ENCODE measurements around the gene GLI2.

GLI2 gene

DNA sequence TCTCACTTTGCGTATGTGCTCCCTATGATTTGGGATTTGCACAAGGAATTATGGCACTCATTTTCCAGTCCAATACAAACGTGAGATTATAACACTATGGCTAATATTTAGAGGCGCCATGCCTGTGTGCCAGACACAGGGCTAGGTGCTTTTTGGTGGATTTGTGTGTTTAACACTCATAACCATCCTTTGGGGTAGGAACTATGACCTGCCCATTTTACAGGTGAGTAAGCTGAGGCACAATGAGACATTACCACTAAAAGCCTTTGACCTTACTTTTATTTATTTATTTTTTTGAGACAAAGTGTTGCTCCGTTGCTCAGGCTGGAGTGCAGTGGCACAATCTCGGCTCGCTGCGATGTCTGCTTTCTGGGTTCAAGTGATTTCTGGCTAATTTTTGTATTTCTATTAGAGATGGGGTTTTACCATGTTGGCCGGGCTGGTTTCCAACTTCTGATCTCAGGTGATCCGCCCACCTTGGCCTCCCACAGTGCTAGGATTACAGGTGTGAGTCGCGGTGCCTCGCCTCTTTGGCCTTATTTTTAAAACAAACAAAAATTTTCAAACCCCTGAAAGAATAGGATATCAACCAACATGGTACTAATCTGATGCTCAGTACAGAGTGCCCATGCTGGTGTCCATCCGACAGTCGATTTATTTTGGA lies 26.6 kb upstream of the GLI2 start:
- Histone ChIP-seq H3K27me3 (replicated peaks; ENCODE audit: insufficient read depth, low read length) (peaks cover 10% of the 10 kb centered on the region; the same call in 1 of the 2 replicates), H4K20me1 (ENCODE audit: insufficient read depth, low read length) (no peaks in the 10 kb centered on the region), H3K9me2 (replicated peaks; ENCODE audit: insufficient read depth, low read length) (no peaks in the 10 kb centered on the region), H3K9me3 (replicated peaks; ENCODE audit: insufficient read depth, low read length) (no peaks in the 10 kb centered on the region), H2AFZ (ENCODE audit: low read length) (no peak overlapping the region), H3K4me3 (ENCODE audit: low read length) (no peak overlapping the region), H3K9ac (ENCODE audit: low read length) (no peak overlapping the region), H3K4me2 (ENCODE audit: low read depth, low read length) (no peak overlapping the region), H3K36me3 (replicated peaks; ENCODE audit: insufficient read depth, low read length) (no peaks in the 10 kb centered on the region), H3K79me2 (ENCODE audit: low read length) (no peaks in the 10 kb centered on the region), H3K27ac (ENCODE audit: low read length) (no peak overlapping the region), H3F3A (ENCODE audit: insufficient read depth, low read length) (no peaks in the 10 kb centered on the region), H3K4me1 (ENCODE audit: low read length) (no peaks in the 10 kb centered on the region)
- TF ChIP-seq EZH2phosphoT487 (IDR thresholded peaks at IDR 0.05; ENCODE audit: low read length) (no peak), EZH2 (optimal IDR thresholded peaks at IDR 0.05; ENCODE audit: low read depth, low read length) (no peak)
- TF ChIP-seq, protein P1, sequence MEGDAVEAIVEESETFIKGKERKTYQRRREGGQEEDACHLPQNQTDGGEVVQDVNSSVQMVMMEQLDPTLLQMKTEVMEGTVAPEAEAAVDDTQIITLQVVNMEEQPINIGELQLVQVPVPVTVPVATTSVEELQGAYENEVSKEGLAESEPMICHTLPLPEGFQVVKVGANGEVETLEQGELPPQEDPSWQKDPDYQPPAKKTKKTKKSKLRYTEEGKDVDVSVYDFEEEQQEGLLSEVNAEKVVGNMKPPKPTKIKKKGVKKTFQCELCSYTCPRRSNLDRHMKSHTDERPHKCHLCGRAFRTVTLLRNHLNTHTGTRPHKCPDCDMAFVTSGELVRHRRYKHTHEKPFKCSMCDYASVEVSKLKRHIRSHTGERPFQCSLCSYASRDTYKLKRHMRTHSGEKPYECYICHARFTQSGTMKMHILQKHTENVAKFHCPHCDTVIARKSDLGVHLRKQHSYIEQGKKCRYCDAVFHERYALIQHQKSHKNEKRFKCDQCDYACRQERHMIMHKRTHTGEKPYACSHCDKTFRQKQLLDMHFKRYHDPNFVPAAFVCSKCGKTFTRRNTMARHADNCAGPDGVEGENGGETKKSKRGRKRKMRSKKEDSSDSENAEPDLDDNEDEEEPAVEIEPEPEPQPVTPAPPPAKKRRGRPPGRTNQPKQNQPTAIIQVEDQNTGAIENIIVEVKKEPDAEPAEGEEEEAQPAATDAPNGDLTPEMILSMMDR (IDR thresholded peaks at IDR 0.05; ENCODE audit: low read length): no peak
- DNase-seq: no peak

DNA sequence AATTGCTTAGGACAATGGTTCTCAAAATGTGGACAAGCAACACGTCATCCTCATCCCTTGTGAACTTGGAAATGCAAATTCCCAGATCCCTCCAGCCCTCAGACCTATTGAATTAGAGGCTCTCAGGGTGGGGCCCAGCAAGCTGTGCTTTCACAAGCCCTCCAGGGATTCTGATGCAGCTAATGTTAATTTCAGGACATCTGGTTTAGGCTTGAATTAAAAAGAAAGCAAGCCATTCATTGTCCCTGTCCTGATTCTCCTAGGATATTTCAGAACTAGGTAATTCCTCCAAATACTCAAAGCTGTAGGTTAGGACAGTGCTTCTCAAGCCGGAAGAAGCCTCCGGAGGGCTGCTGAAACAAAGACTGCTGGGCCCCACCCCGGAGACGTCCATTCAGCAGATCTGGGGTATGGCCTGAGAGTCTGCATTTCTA lies 26.0 kb upstream of the GLI2 start:
- no peak for DNase-seq
- TF ChIP-seq EZH2 (optimal IDR thresholded peaks at IDR 0.05; ENCODE audit: low read depth, low read length) (no peak), EZH2phosphoT487 (IDR thresholded peaks at IDR 0.05; ENCODE audit: low read length) (no peak)
- TF ChIP-seq, protein P1 (IDR thresholded peaks at IDR 0.05; ENCODE audit: low read length): no peak
- H3K9ac ChIP-seq (ENCODE audit: low read length): no peak overlapping the region
- no peak overlapping the region for H3K4me2 ChIP-seq (ENCODE audit: low read depth, low read length)
- no peak overlapping the region for H2AFZ ChIP-seq (ENCODE audit: low read length)
- H3K27me3 ChIP-seq (replicated peaks; ENCODE audit: insufficient read depth, low read length): peaks cover 10% of the 10 kb centered on the region; the same call in 1 of the 2 replicates
- no peaks in the 10 kb centered on the region for H3K36me3 ChIP-seq (replicated peaks; ENCODE audit: insufficient read depth, low read length)
- no peaks in the 10 kb centered on the region for H4K20me1 ChIP-seq (ENCODE audit: insufficient read depth, low read length)
- no peak overlapping the region for H3K27ac ChIP-seq (ENCODE audit: low read length)
- no peak overlapping the region for H3K4me3 ChIP-seq (ENCODE audit: low read length)
- no peaks in the 10 kb centered on the region for H3F3A ChIP-seq (ENCODE audit: insufficient read depth, low read length)
- H3K4me1 ChIP-seq (ENCODE audit: low read length): no peaks in the 10 kb centered on the region
- no peaks in the 10 kb centered on the region for H3K79me2 ChIP-seq (ENCODE audit: low read length)
- no peaks in the 10 kb centered on the region for H3K9me2 ChIP-seq (replicated peaks; ENCODE audit: insufficient read depth, low read length)
- H3K9me3 ChIP-seq (replicated peaks; ENCODE audit: insufficient read depth, low read length): no peaks in the 10 kb centered on the region

DNA sequence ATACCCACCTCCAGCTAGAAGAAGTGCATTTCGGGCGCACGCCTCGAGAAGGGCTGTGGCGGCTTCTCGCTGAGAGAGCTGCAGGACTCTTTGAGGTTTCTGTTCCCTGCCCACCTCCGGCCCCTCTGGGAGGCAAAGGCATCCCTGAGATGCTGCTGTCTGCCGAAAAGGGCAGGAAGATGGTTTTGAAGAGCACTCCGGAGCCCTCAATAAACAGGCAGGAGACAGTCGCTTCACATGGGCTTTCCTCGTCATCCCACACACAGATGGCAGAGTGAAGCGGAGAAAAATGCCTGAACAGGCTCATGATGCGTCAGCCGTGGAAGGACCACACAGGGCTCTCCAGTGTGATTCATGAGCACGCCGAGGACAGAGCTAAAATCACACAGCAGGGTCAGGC lies 25.4 kb upstream of the GLI2 start:
- DNase-seq: no peak
- Histone ChIP-seq H3K4me2 (ENCODE audit: low read depth, low read length) (no peak overlapping the region), H3K27ac (ENCODE audit: low read length) (no peak overlapping the region), H3K9ac (ENCODE audit: low read length) (no peak overlapping the region), H3K27me3 (replicated peaks; ENCODE audit: insufficient read depth, low read length) (peaks cover 10% of the 10 kb centered on the region; the same call in 1 of the 2 replicates), H3K4me3 (ENCODE audit: low read length) (no peak overlapping the region), H3F3A (ENCODE audit: insufficient read depth, low read length) (no peaks in the 10 kb centered on the region), H3K79me2 (ENCODE audit: low read length) (no peaks in the 10 kb centered on the region), H2AFZ (ENCODE audit: low read length) (no peak overlapping the region), H3K36me3 (replicated peaks; ENCODE audit: insufficient read depth, low read length) (no peaks in the 10 kb centered on the region), H3K4me1 (ENCODE audit: low read length) (no peaks in the 10 kb centered on the region), H4K20me1 (ENCODE audit: insufficient read depth, low read length) (no peaks in the 10 kb centered on the region), H3K9me3 (replicated peaks; ENCODE audit: insufficient read depth, low read length) (no peaks in the 10 kb centered on the region), H3K9me2 (replicated peaks; ENCODE audit: insufficient read depth, low read length) (no peaks in the 10 kb centered on the region)
- TF ChIP-seq EZH2phosphoT487 (IDR thresholded peaks at IDR 0.05; ENCODE audit: low read length) (no peak), EZH2 (optimal IDR thresholded peaks at IDR 0.05; ENCODE audit: low read depth, low read length) (no peak)
- TF ChIP-seq, protein P1 (IDR thresholded peaks at IDR 0.05; ENCODE audit: low read length): no peak

Data from MM.1S (cell line).